Breast epithelium (tissue), 3 donors: ENCODE results near the gene UNC13B.

Experiments used
- POLR2A ChIP-seq: fragments of 450-650 bp; IDR thresholded peaks from one replicate; pipeline ENCODE4 v1.6.1; 2016; ENCODE audit warnings: antibody characterized with exemption, mild to moderate bottlenecking, moderate library complexity
- POLR2AphosphoS5 ChIP-seq, 3 donors: sonication (generic); formaldehyde crosslinking; IDR thresholded peaks; one replicate each; pipeline ENCODE4 v1.6.1; 2017; ENCODE audit warnings: antibody characterized with exemption in 3 of 3
- TF ChIP-seq, protein P1 (sequence below), 3 donors: fragments of 450-650 bp; IDR thresholded peaks; one replicate each; pipeline ENCODE4 v1.5.1; 2016 to 2017; ENCODE audit warnings: antibody characterized with exemption in 3 of 3, mild to moderate bottlenecking in 3 of 3, moderate library complexity in 3 of 3

DNA sequence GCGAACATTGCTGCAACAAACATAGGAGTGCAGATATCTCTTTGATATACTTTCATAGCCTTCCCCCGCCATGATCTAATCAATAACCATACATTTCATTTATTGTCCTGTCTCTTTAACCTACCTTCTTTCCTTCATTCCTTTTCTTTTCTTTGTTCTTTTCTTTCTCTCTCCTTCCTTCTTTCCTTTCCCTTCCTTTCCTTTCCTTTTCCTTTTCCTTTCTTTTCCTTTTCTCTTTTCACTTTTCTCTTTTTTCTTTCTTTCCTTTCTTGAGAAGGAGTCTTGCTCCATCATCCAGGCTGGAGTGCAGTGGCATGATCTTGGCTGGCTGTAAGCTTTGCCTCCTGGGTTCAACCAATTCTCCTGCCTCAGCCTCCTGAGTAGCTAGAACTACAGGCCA, 100.3 kb downstream of the UNC13B start:
- TF ChIP-seq, protein P1, sequence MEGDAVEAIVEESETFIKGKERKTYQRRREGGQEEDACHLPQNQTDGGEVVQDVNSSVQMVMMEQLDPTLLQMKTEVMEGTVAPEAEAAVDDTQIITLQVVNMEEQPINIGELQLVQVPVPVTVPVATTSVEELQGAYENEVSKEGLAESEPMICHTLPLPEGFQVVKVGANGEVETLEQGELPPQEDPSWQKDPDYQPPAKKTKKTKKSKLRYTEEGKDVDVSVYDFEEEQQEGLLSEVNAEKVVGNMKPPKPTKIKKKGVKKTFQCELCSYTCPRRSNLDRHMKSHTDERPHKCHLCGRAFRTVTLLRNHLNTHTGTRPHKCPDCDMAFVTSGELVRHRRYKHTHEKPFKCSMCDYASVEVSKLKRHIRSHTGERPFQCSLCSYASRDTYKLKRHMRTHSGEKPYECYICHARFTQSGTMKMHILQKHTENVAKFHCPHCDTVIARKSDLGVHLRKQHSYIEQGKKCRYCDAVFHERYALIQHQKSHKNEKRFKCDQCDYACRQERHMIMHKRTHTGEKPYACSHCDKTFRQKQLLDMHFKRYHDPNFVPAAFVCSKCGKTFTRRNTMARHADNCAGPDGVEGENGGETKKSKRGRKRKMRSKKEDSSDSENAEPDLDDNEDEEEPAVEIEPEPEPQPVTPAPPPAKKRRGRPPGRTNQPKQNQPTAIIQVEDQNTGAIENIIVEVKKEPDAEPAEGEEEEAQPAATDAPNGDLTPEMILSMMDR (IDR thresholded peaks at IDR 0.05): no peak
- no peak for TF ChIP-seq POLR2AphosphoS5 (IDR thresholded peaks at IDR 0.05)
- no peak for TF ChIP-seq POLR2A
